Measurements from ENCODE around the gene NUDT7.

DNA sequence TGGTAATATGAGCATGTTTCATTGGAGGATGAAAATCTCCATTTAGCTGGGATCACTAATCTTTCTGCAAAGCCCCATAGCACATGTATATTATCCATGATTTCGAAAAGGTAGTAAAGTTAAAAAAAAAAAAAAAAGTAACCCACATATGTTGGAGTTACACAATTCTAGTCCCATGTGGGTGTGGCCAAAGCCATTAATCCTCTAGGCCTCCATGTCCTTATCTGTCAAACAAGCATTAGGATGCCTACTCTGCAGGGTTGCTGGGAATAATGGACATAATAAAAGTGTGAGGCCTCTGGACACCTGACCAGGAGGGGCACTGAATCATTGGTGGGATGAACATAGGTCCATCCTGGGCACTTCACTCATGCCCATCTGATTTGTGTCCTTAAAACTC is 36.9 kb downstream of the NUDT7 start:
- TF ChIP-seq, protein P1, sequence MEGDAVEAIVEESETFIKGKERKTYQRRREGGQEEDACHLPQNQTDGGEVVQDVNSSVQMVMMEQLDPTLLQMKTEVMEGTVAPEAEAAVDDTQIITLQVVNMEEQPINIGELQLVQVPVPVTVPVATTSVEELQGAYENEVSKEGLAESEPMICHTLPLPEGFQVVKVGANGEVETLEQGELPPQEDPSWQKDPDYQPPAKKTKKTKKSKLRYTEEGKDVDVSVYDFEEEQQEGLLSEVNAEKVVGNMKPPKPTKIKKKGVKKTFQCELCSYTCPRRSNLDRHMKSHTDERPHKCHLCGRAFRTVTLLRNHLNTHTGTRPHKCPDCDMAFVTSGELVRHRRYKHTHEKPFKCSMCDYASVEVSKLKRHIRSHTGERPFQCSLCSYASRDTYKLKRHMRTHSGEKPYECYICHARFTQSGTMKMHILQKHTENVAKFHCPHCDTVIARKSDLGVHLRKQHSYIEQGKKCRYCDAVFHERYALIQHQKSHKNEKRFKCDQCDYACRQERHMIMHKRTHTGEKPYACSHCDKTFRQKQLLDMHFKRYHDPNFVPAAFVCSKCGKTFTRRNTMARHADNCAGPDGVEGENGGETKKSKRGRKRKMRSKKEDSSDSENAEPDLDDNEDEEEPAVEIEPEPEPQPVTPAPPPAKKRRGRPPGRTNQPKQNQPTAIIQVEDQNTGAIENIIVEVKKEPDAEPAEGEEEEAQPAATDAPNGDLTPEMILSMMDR (IDR thresholded peaks at IDR 0.05): no peak
- TF ChIP-seq ZFX (IDR thresholded peaks at IDR 0.05; ENCODE audit: borderline replicate concordance): no peak

Measured in 22Rv1 (cell line).